Lung (tissue), 12 donors: ENCODE data around the gene UST. TPM values are rescaled to one million over a fixed set of nuclear protein-coding genes. Genes with fewer than 3 reads are reported as not detected.

Experiments used
- ATAC-seq: fragments of 200-7000 bp; cut with Tn5 transposase; one replicate; pipeline ENCODE4 v1.9.1; 2020; ENCODE audit warnings: moderate number of reproducible peaks; ENCODE audit not compliant: insufficient read depth, low FRiP score
- DNase-seq, 3 donors: peaks; one replicate each; pipeline ENCODE4 v3.0.0-alpha.2; 2013 to 2017
- H3K27ac ChIP-seq, 2 donors: one replicate each; pipeline ENCODE4 v1.5.1; 2013; ENCODE audit warnings: mild to moderate bottlenecking in 2 of 2, moderate library complexity in 2 of 2, control low read depth in 1 of 2, inconsistent platforms in 1 of 2, low read depth in 1 of 2, low read length in 1 of 2
- H3K27me3 ChIP-seq, 3 donors: one replicate each; pipeline ENCODE4 v1.5.1; 2013; ENCODE audit warnings: low read length in 2 of 3; ENCODE audit not compliant: control insufficient read depth in 3 of 3, insufficient read depth in 3 of 3
- H3K36me3 ChIP-seq, 4 donors: one replicate each; pipeline ENCODE4 v1.5.1; 2013; ENCODE audit warnings: low read length in 4 of 4, mild to moderate bottlenecking in 1 of 4, moderate library complexity in 1 of 4; ENCODE audit not compliant: control insufficient read depth in 4 of 4, insufficient read depth in 4 of 4
- H3K4me1 ChIP-seq, 5 donors: one replicate each; pipeline ENCODE4 v1.5.1; 2013; ENCODE audit warnings: low read length in 5 of 5, mild to moderate bottlenecking in 2 of 5, moderate library complexity in 1 of 5; ENCODE audit not compliant: control insufficient read depth in 5 of 5, insufficient read depth in 5 of 5
- H3K4me3 ChIP-seq: one replicate; pipeline ENCODE4 v1.5.1; 2013; ENCODE audit warnings: mild to moderate bottlenecking, control low read depth, moderate library complexity
- H3K9ac ChIP-seq, 2 donors: one replicate each; pipeline ENCODE4 v1.5.1; 2013; ENCODE audit warnings: low read length in 2 of 2, control low read depth in 1 of 2; ENCODE audit not compliant: insufficient read depth in 1 of 2
- H3K9me3 ChIP-seq, 4 donors: one replicate each; pipeline ENCODE4 v1.5.1; 2013; ENCODE audit warnings: low read length in 3 of 4, mild to moderate bottlenecking in 1 of 4, moderate library complexity in 1 of 4; ENCODE audit not compliant: control insufficient read depth in 4 of 4, insufficient read depth in 3 of 4
- CTCF ChIP-seq: IDR thresholded peaks from 2 replicates; pipeline ENCODE4 v1.5.1; 2012; ENCODE audit warnings: mild to moderate bottlenecking; ENCODE audit errors: control extremely low read depth, extremely low read depth
- WGBS, 2 donors: extraction: QIAGEN DNeasy Blood & Tissue Kit; methylation state at CpG; one replicate each; pipeline ENCODE4 v1.1.7; 2013; 5-methylcytosine and 5-hydroxymethylcytosine counted together
- polyA plus RNA-seq, 2 donors: library from polyadenylated mRNA; stranded (reverse); fragments of 200-250 nt; gene quantifications; one replicate each; pipeline ENCODE4 v1.2.1, GENCODE V29; 2013
- total RNA-seq, 2 donors: library from RNA; depleted of rRNA in 1 of 2; stranded (reverse); fragments of >200 nt in 1 of 2; gene quantifications; one replicate each; pipeline ENCODE4 v1.2.1, GENCODE V29; 2014 to 2021
- donor health status: control.
- donor health status: control.
- donor health status: Bipolar disorder and iron deficiency.
- donor health status: healthy.
- donor health status: DM: yes; HTN: yes; CAD: no.

The UST gene
- total and polyA plus RNA-seq, 4 donors, result 4.5 to 24.0 (median 7.1) TPM

GRCh38 chr6:148760258-148760534 is 13.4 kb downstream of the UST start:
- DNase-seq, result no peak
- H3K9me3 ChIP-seq, result no peaks in the 10 kb centered on the region
- no peak overlapping the region for H3K27ac ChIP-seq
- H3K9ac ChIP-seq, result no peak overlapping the region
- no peak for ATAC-seq
- no peaks in the 10 kb centered on the region for H3K27me3 ChIP-seq
- TF ChIP-seq CTCF, result no peak
- H3K4me3 ChIP-seq, result no peak overlapping the region
- WGBS, 2 donors, result 67 to 87% methylated on average over 1 of the region's 1 CpG
- H3K4me1 ChIP-seq, result peaks cover 2 to 26% (median 10%) of the 10 kb centered on the region in 5 donors
- no peaks in the 10 kb centered on the region for H3K36me3 ChIP-seq

GRCh38 chr6:148760568-148761526 is 14.0 kb downstream of the UST start:
- Histone ChIP-seq H3K27me3 (no peaks in the 10 kb centered on the region), H3K4me3 (no peak overlapping the region), H3K9ac (peak overlapping the region in 1 of 2 donors; percentile 77), H3K4me1 (peaks cover 2 to 28% (median 10%) of the 10 kb centered on the region in 5 donors), H3K36me3 (no peaks in the 10 kb centered on the region), H3K9me3 (no peaks in the 10 kb centered on the region), H3K27ac (peak overlapping the region; percentile 61 to 94)
- DNase-seq, result peak; percentile 70 to 81 (median 79)
- 24 to 31% methylated on average over 14 of the region's 14 CpGs for WGBS, 2 donors
- no peak for TF ChIP-seq CTCF
- ATAC-seq, result peak; percentile 67

- peaks cover 2 to 35% (median 10%) of the 10 kb centered on the region in 5 donors for H3K4me1 ChIP-seq
- WGBS, 2 donors, result 3 to 10% methylated on average over 8 of the region's 8 CpGs
- H3K27me3 ChIP-seq, result no peaks in the 10 kb centered on the region
- H3K9me3 ChIP-seq, result no peaks in the 10 kb centered on the region
- DNase-seq (peak; percentile 68 to 83 (median 79)), ATAC-seq (peak; percentile 2)
- H3K4me3 ChIP-seq, result no peak overlapping the region
- H3K27ac ChIP-seq, result peak overlapping the region in 1 of 2 donors; percentile 93
- no peak overlapping the region for H3K9ac ChIP-seq
- H3K36me3 ChIP-seq, result no peaks in the 10 kb centered on the region
- no peak for TF ChIP-seq CTCF
These were observed 14.7 kb downstream of the UST start for GRCh38 chr6:148761527-148762011.
